Loucy (cell line): ENCODE results near the gene ZC3H18.

Experiments used
- H2AFZ ChIP-seq: fragments of 200-600 bp; sonication (generic); 2 replicates; pipeline ENCODE4 v1.6.0; 2016; ENCODE audit warnings: antibody characterized with exemption, mild to moderate bottlenecking, low read length, moderate library complexity
- H3F3A ChIP-seq: fragments of 200-600 bp; 2 replicates; pipeline ENCODE4 v1.6.0; 2016; ENCODE audit warnings: antibody characterized with exemption, low read depth, mild to moderate bottlenecking
- H3K27me3 ChIP-seq: fragments of 200-600 bp; sonication (generic); 2 replicates; pipeline ENCODE4 v1.6.1; 2014; ENCODE audit warnings: low read length, mild to moderate bottlenecking; ENCODE audit not compliant: insufficient read depth, poor library complexity, severe bottlenecking
- H3K36me3 ChIP-seq: fragments of 200-600 bp; sonication (generic); 2 replicates; pipeline ENCODE4 v1.6.1; 2016; ENCODE audit warnings: low read length; ENCODE audit not compliant: insufficient read depth
- H3K4me1 ChIP-seq: fragments of 200-600 bp; sonication (generic); 2 replicates; pipeline ENCODE4 v1.5.1; 2014; ENCODE audit warnings: low read length, mild to moderate bottlenecking; ENCODE audit not compliant: insufficient read depth, poor library complexity, severe bottlenecking
- H3K4me2 ChIP-seq: fragments of 200-600 bp; sonication (generic); 2 replicates; pipeline ENCODE4 v1.6.0; 2014; ENCODE audit warnings: antibody characterized with exemption, low read length, low read depth, mild to moderate bottlenecking; ENCODE audit not compliant: poor library complexity, severe bottlenecking
- H3K4me3 ChIP-seq: fragments of 200-600 bp; sonication (generic); 2 replicates; pipeline ENCODE4 v1.5.1; 2014; ENCODE audit warnings: low read length, mild to moderate bottlenecking, mixed read lengths; ENCODE audit not compliant: poor library complexity, severe bottlenecking
- H3K79me2 ChIP-seq: fragments of 200-600 bp; sonication (generic); 2 replicates; pipeline ENCODE4 v1.6.1; 2014; ENCODE audit warnings: low read length; ENCODE audit not compliant: insufficient read depth
- H3K9ac ChIP-seq: fragments of 200-600 bp; sonication (generic); 2 replicates; pipeline ENCODE4 v1.6.0; 2014; ENCODE audit warnings: mild to moderate bottlenecking, low read depth, low read length, moderate library complexity; ENCODE audit not compliant: poor library complexity, severe bottlenecking
- H3K9me2 ChIP-seq: fragments of 200-600 bp; sonication (generic); replicated peaks from 2 replicates; pipeline ENCODE4 v1.6.1; 2016; ENCODE audit warnings: low read depth, low read length, mixed read lengths
- H3K9me3 ChIP-seq: fragments of 200-600 bp; sonication (generic); 2 replicates; pipeline ENCODE4 v1.6.1; 2014; ENCODE audit warnings: mild to moderate bottlenecking, antibody characterized with exemption, low read length, low read depth; ENCODE audit not compliant: insufficient read depth
- H4K20me1 ChIP-seq: fragments of 200-600 bp; sonication (generic); 2 replicates; pipeline ENCODE4 v1.6.0; 2014; ENCODE audit warnings: antibody characterized with exemption, low read length, mild to moderate bottlenecking; ENCODE audit not compliant: insufficient read depth, poor library complexity, severe bottlenecking
- CTCF ChIP-seq: fragments of 200-600 bp; sonication (generic); conservative IDR thresholded peaks from 2 replicates; pipeline ENCODE4 v1.5.1; 2014; ENCODE audit warnings: mild to moderate bottlenecking, antibody characterized with exemption, low read length
- EZH2phosphoT487 ChIP-seq: fragments of 200-600 bp; IDR thresholded peaks from 2 replicates; pipeline ENCODE4 v1.6.1; 2018; ENCODE audit warnings: antibody characterized with exemption, mild to moderate bottlenecking, moderate library complexity, borderline replicate concordance

Gene ZC3H18

GRCh38 chr16:88628512-88628974 lies 58.3 kb downstream of the ZC3H18 start:
- TF ChIP-seq EZH2phosphoT487 (no peak), CTCF (peak; percentile 37)
- Histone ChIP-seq H3K4me2 (no peak overlapping the region), H3K36me3 (peaks cover 27% of the 10 kb centered on the region; the same call in 1 of the 2 replicates), H3K79me2 (no peaks in the 10 kb centered on the region), H3K9ac (no peak overlapping the region), H3K4me1 (no peaks in the 10 kb centered on the region), H4K20me1 (no peaks in the 10 kb centered on the region), H3K4me3 (no peak overlapping the region), H3K27me3 (no peaks in the 10 kb centered on the region), H3K9me3 (no peaks in the 10 kb centered on the region), H3K9me2 (no peaks in the 10 kb centered on the region), H2AFZ (no peak overlapping the region), H3F3A (no peaks in the 10 kb centered on the region)

GRCh38 chr16:88629835-88630234 lies 59.6 kb downstream of the ZC3H18 start:
- H3K9me3 ChIP-seq, result no peaks in the 10 kb centered on the region
- H3K4me3 ChIP-seq, result no peak overlapping the region
- no peaks in the 10 kb centered on the region for H3K79me2 ChIP-seq
- no peaks in the 10 kb centered on the region for H3K4me1 ChIP-seq
- H3K27me3 ChIP-seq, result no peaks in the 10 kb centered on the region
- H3F3A ChIP-seq, result no peaks in the 10 kb centered on the region
- H2AFZ ChIP-seq, result no peak overlapping the region
- no peaks in the 10 kb centered on the region for H3K9me2 ChIP-seq
- H3K9ac ChIP-seq, result no peak overlapping the region
- no peaks in the 10 kb centered on the region for H4K20me1 ChIP-seq
- no peak for TF ChIP-seq CTCF
- TF ChIP-seq EZH2phosphoT487, result no peak
- peaks cover 16% of the 10 kb centered on the region; the same call in 1 of the 2 replicates for H3K36me3 ChIP-seq
- no peak overlapping the region for H3K4me2 ChIP-seq

- no peak for TF ChIP-seq CTCF
- TF ChIP-seq EZH2phosphoT487, result no peak
- H3K79me2 ChIP-seq, result no peaks in the 10 kb centered on the region
- no peaks in the 10 kb centered on the region for H3K4me1 ChIP-seq
- H3F3A ChIP-seq, result no peaks in the 10 kb centered on the region
- no peaks in the 10 kb centered on the region for H4K20me1 ChIP-seq
- H2AFZ ChIP-seq, result no peak overlapping the region
- H3K36me3 ChIP-seq, result peaks cover 10% of the 10 kb centered on the region; the same call in 1 of the 2 replicates
- no peaks in the 10 kb centered on the region for H3K9me2 ChIP-seq
- H3K9me3 ChIP-seq, result no peaks in the 10 kb centered on the region
- no peak overlapping the region for H3K4me2 ChIP-seq
- no peak overlapping the region for H3K9ac ChIP-seq
- no peaks in the 10 kb centered on the region for H3K27me3 ChIP-seq
- no peak overlapping the region for H3K4me3 ChIP-seq
Measured at GRCh38 chr16:88630433-88630832, 60.2 kb downstream of the ZC3H18 start.
